ENCODE results near the gene RBM17.
"Not testable (repeated sequence)": the region's sequence is repeated elsewhere in the genome, so short reads cannot be mapped to it uniquely, and the experiment has no call there.

The RBM17 gene

DNA sequence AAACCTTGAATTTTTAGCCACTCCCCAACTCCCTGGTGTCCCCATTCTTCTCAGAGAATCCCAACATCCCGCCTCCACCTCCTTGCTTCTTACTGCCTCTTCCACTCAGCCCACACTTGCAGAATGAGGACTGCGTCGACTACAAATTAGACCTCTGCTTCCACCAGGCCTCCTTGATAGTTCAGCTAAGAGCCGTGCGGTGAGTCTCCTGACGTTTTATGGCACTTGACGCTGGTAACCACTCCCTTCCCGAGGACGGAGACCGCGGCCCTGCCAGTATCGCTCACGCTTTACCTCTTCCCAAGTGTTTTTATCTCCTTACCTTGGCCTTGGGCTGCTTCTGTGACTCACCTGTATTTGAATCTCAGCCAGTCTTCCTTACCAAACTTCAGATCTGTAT is 31.1 kb downstream of the RBM17 start:
- no peaks in the 10 kb centered on the region for H3K4me1 ChIP-seq (ENCODE audit: control insufficient read depth, insufficient read depth, low read length, poor library complexity, severe bottlenecking)
- no peak overlapping the region for H3K27ac ChIP-seq (ENCODE audit: insufficient read depth, low read length, poor library complexity, severe bottlenecking)
- peaks cover 6% of the 10 kb centered on the region for H3K36me3 ChIP-seq (ENCODE audit: control insufficient read depth, insufficient read depth, low read length)
- no peaks in the 10 kb centered on the region for H3K9me3 ChIP-seq (ENCODE audit: control insufficient read depth, low read length)
- no peak overlapping the region for H3K4me3 ChIP-seq (ENCODE audit: insufficient read depth, low read depth, low read length, poor library complexity, severe bottlenecking)
- DNase-seq = no peak
- no peaks in the 10 kb centered on the region for H3K27me3 ChIP-seq (replicated peaks; ENCODE audit: control insufficient read depth, insufficient read depth, low read length, poor library complexity, severe bottlenecking)

DNA sequence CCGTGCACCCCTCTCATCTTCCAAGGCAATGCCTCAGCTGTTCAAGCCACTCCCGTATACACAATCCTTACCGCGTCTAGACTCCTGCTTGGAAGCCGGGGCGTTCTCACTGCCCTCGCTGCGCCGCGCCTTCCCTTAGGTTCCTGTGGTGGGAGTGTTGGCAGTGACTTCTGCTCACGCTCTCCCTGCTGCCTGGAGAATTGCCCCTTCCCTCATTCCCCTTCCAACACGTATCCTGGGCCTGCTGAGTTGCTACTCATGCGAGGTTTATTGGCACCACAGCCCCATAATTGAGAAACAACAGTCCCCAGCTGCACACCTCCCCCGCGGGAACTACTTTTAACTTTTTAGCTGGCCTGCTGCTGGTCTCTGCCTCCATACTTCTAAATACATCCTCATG is 31.9 kb downstream of the RBM17 start:
- Histone ChIP-seq H3K4me3 (ENCODE audit: insufficient read depth, low read depth, low read length, poor library complexity, severe bottlenecking) (no peak overlapping the region), H3K36me3 (ENCODE audit: control insufficient read depth, insufficient read depth, low read length) (no peaks in the 10 kb centered on the region), H3K27me3 (replicated peaks; ENCODE audit: control insufficient read depth, insufficient read depth, low read length, poor library complexity, severe bottlenecking) (no peaks in the 10 kb centered on the region), H3K9me3 (ENCODE audit: control insufficient read depth, low read length) (no peaks in the 10 kb centered on the region), H3K27ac (ENCODE audit: insufficient read depth, low read length, poor library complexity, severe bottlenecking) (no peak overlapping the region), H3K4me1 (ENCODE audit: control insufficient read depth, insufficient read depth, low read length, poor library complexity, severe bottlenecking) (no peaks in the 10 kb centered on the region)
- no peak for DNase-seq

DNA sequence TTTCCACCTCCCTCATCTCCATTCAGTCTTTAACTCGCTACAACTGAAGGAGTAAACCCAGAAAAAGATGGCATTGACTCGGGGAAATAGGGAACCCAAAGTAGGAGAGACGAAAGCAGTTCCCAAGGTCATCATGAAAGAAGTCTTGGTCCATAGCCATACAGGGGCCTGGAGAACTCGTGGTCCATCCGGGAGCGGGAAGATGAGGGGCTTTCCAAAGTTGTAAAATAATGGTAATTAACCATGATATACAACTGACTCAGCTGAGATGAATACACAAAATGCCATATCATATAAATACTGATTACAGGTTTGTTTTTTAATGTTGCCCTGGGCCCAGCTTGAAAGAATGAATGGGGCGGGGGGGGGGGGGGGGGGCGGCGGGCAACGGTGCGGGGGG is 32.3 kb downstream of the RBM17 start:
- no peak overlapping the region for H3K27ac ChIP-seq (ENCODE audit: insufficient read depth, low read length, poor library complexity, severe bottlenecking)
- H3K4me1 ChIP-seq (ENCODE audit: control insufficient read depth, insufficient read depth, low read length, poor library complexity, severe bottlenecking) = no peaks in the 10 kb centered on the region
- H3K4me3 ChIP-seq (ENCODE audit: insufficient read depth, low read depth, low read length, poor library complexity, severe bottlenecking) = no peak overlapping the region

DNA sequence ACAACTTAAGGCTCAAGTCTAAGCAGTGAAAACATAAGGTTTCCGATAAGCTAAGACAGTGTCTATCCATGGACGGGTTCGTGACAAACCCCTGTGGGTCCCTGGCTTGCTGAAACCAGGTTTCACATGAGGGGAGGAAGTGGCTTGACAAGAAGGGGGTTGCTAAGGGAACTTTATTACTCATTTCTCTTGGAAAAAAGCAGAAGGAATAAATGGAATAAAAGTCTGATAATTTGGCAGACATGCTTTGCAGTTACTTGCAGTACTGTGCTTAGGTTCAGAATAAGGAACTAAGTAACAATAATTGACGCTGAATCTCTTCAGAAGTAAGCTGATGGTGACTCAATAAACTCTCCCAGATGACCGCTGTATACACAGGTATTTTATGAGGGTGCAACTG is 34.7 kb downstream of the RBM17 start:
- Histone ChIP-seq H3K27me3 (replicated peaks; ENCODE audit: control insufficient read depth, insufficient read depth, low read length, poor library complexity, severe bottlenecking) (no peaks in the 10 kb centered on the region), H3K27ac (ENCODE audit: insufficient read depth, low read length, poor library complexity, severe bottlenecking) (no peak overlapping the region), H3K36me3 (ENCODE audit: control insufficient read depth, insufficient read depth, low read length) (no peaks in the 10 kb centered on the region), H3K4me3 (ENCODE audit: insufficient read depth, low read depth, low read length, poor library complexity, severe bottlenecking) (no peak overlapping the region), H3K9me3 (ENCODE audit: control insufficient read depth, low read length) (no peaks in the 10 kb centered on the region), H3K4me1 (ENCODE audit: control insufficient read depth, insufficient read depth, low read length, poor library complexity, severe bottlenecking) (no peaks in the 10 kb centered on the region)
- no peak for DNase-seq

More for the DNA sequence above, 32.3 kb downstream of the RBM17 start:
- H3K9me3 ChIP-seq (ENCODE audit: control insufficient read depth, low read length) = no peaks in the 10 kb centered on the region
- no peaks in the 10 kb centered on the region for H3K36me3 ChIP-seq (ENCODE audit: control insufficient read depth, insufficient read depth, low read length)
- H3K27me3 ChIP-seq (replicated peaks; ENCODE audit: control insufficient read depth, insufficient read depth, low read length, poor library complexity, severe bottlenecking) = no peaks in the 10 kb centered on the region
- DNase-seq = no peak

DNA sequence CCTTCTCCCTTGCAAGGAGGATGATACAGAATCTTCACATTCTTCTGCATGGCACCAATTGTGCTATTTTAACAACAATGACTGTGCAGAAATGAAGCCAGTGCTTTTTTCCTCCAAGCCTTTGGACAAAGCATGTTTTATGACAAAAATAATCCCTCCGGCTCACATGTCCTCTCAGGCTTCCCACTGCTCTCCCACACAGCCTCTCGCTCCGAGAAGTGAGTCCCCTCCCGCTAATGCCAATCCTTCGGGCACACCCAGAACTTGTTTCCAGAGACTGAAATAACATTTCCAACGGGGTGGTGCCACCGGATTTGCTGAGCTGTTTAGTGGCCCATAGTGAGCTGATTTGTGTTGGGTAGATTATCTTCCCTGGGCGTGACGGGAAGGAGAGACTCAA is 35.8 kb downstream of the RBM17 start:
- H3K4me1 ChIP-seq (ENCODE audit: control insufficient read depth, insufficient read depth, low read length, poor library complexity, severe bottlenecking) = peaks cover 2% of the 10 kb centered on the region
- DNase-seq = no peak
- no peak overlapping the region for H3K27ac ChIP-seq (ENCODE audit: insufficient read depth, low read length, poor library complexity, severe bottlenecking)
- no peaks in the 10 kb centered on the region for H3K27me3 ChIP-seq (replicated peaks; ENCODE audit: control insufficient read depth, insufficient read depth, low read length, poor library complexity, severe bottlenecking)
- H3K36me3 ChIP-seq (ENCODE audit: control insufficient read depth, insufficient read depth, low read length) = no peaks in the 10 kb centered on the region
- no peaks in the 10 kb centered on the region for H3K9me3 ChIP-seq (ENCODE audit: control insufficient read depth, low read length)
- no peak overlapping the region for H3K4me3 ChIP-seq (ENCODE audit: insufficient read depth, low read depth, low read length, poor library complexity, severe bottlenecking)

DNA sequence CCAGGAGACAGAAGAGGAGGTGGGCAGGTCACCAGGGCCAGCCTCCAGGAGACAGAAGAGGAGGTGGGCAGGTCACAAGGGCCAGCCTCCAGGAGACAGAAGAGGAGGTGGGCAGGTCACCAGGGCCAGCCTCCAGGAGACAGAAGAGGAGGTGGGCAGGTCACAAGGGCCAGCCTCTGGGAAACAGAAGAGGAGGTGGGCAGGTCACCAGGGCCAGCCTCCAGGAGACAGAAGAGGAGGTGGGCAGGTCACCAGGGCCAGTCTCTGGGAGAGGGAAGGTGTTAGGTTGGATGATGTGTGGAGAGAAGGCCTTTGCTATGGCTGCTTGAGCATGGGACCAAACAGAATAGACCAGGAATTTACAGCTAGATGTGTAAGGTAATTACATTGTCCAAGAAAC is 38.6 kb downstream of the RBM17 start:
- not testable (repeated sequence) for DNase-seq; H3K27me3 ChIP-seq (replicated peaks; ENCODE audit: control insufficient read depth, insufficient read depth, low read length, poor library complexity, severe bottlenecking); H3K36me3 ChIP-seq (ENCODE audit: control insufficient read depth, insufficient read depth, low read length); H3K4me3 ChIP-seq (ENCODE audit: insufficient read depth, low read depth, low read length, poor library complexity, severe bottlenecking); H3K27ac ChIP-seq (ENCODE audit: insufficient read depth, low read length, poor library complexity, severe bottlenecking); H3K9me3 ChIP-seq (ENCODE audit: control insufficient read depth, low read length)
- H3K4me1 ChIP-seq (ENCODE audit: control insufficient read depth, insufficient read depth, low read length, poor library complexity, severe bottlenecking) = peaks cover 12% of the 10 kb centered on the region

DNA sequence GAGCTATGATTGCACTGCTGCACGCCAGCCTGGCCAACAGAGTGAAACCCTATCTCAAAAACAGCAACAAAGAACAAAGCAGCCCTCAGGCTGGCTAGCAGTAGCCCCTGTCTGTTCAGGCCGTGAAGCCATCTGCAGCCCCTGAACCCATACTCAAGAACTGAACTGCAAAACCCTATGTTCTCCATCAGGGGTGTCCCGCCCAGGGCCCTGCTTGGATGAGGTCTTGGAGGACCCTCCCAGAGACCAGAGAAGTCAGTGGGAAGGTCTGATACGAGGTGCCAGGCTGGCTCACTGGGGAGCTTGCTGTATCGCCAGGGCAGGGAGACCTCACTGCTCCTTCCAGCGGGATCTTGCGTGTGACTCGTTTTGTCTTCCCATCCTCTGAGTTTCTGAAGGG is 39.3 kb downstream of the RBM17 start:
- H3K36me3 ChIP-seq (ENCODE audit: control insufficient read depth, insufficient read depth, low read length) = no peaks in the 10 kb centered on the region
- no peaks in the 10 kb centered on the region for H3K27me3 ChIP-seq (replicated peaks; ENCODE audit: control insufficient read depth, insufficient read depth, low read length, poor library complexity, severe bottlenecking)
- H3K27ac ChIP-seq (ENCODE audit: insufficient read depth, low read length, poor library complexity, severe bottlenecking) = no peak overlapping the region
- peaks cover 12% of the 10 kb centered on the region for H3K4me1 ChIP-seq (ENCODE audit: control insufficient read depth, insufficient read depth, low read length, poor library complexity, severe bottlenecking)
- no peaks in the 10 kb centered on the region for H3K9me3 ChIP-seq (ENCODE audit: control insufficient read depth, low read length)
- DNase-seq = no peak
- no peak overlapping the region for H3K4me3 ChIP-seq (ENCODE audit: insufficient read depth, low read depth, low read length, poor library complexity, severe bottlenecking)

DNA sequence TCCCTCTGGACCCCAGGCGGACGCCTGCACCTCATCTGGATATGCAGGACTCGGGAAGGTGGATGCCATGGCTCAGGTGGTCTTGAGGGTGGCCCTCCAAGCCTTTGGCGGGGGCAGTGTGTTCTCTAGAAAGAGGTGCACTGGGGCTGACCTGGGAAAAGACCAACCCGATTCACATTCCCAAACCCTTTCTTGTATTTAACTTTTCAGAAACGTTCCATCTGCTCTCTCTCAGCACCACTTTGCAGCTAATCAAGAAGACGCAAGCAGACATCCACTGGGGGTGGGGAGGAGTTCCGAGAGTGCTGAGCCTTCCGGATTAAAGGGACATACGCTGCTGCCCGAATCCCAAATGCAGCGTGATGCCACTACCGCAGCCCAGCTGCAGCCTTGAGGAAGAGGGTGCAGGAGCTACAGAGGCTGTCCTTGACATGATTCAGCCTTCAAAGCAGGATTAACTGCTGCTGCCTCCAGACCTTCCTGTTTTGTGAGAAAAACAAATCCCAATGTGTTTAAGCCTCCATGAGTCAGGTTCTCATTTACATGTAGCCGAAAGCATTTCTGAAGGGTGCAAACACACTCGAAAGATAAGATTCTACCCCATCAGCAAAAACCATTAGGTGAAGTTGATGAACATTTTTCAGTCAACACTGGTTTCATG is 39.9 kb downstream of the RBM17 start:
- no peak for DNase-seq
- H3K36me3 ChIP-seq (ENCODE audit: control insufficient read depth, insufficient read depth, low read length) = no peaks in the 10 kb centered on the region
- H3K27ac ChIP-seq (ENCODE audit: insufficient read depth, low read length, poor library complexity, severe bottlenecking) = no peak overlapping the region
- H3K4me1 ChIP-seq (ENCODE audit: control insufficient read depth, insufficient read depth, low read length, poor library complexity, severe bottlenecking) = peaks cover 12% of the 10 kb centered on the region
- H3K4me3 ChIP-seq (ENCODE audit: insufficient read depth, low read depth, low read length, poor library complexity, severe bottlenecking) = no peak overlapping the region
- no peaks in the 10 kb centered on the region for H3K9me3 ChIP-seq (ENCODE audit: control insufficient read depth, low read length)
- H3K27me3 ChIP-seq (replicated peaks; ENCODE audit: control insufficient read depth, insufficient read depth, low read length, poor library complexity, severe bottlenecking) = no peaks in the 10 kb centered on the region

DNA sequence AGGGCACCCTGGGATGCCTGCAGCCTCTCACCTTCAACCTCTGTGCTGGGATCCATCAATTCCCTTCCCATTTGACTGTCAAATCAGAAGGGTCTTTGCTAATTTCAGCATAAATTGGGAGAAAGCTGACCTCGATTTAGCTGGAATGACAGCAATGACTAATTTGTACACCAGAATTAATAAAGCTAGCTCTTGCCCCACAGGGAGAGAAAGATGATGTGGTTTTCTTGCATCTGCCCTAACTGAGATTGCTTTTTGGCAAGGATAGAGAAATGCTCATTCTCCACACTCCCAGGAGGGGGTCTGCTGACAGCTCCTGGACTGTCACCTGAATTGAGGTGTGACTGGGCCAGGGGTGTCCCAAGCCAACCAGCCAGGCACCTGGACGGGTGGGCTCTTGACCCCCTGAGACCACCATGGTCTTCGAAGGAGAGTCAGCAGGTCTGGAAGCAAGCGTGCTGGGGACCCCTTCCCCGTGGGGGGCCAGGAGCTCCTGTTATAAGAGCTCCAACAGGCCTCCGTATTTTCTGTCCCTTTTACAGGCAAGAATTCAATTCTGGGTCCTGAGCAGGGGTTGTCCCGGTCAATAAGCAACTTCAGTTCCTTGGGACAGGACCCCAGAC is 42.1 kb downstream of the RBM17 start:
- H3K36me3 ChIP-seq (ENCODE audit: control insufficient read depth, insufficient read depth, low read length) = no peaks in the 10 kb centered on the region
- no peak for DNase-seq
- H3K27me3 ChIP-seq (replicated peaks; ENCODE audit: control insufficient read depth, insufficient read depth, low read length, poor library complexity, severe bottlenecking) = no peaks in the 10 kb centered on the region
- peaks cover 27% of the 10 kb centered on the region for H3K4me1 ChIP-seq (ENCODE audit: control insufficient read depth, insufficient read depth, low read length, poor library complexity, severe bottlenecking)
- H3K4me3 ChIP-seq (ENCODE audit: insufficient read depth, low read depth, low read length, poor library complexity, severe bottlenecking) = no peak overlapping the region
- H3K9me3 ChIP-seq (ENCODE audit: control insufficient read depth, low read length) = no peaks in the 10 kb centered on the region
- no peak overlapping the region for H3K27ac ChIP-seq (ENCODE audit: insufficient read depth, low read length, poor library complexity, severe bottlenecking)

DNA sequence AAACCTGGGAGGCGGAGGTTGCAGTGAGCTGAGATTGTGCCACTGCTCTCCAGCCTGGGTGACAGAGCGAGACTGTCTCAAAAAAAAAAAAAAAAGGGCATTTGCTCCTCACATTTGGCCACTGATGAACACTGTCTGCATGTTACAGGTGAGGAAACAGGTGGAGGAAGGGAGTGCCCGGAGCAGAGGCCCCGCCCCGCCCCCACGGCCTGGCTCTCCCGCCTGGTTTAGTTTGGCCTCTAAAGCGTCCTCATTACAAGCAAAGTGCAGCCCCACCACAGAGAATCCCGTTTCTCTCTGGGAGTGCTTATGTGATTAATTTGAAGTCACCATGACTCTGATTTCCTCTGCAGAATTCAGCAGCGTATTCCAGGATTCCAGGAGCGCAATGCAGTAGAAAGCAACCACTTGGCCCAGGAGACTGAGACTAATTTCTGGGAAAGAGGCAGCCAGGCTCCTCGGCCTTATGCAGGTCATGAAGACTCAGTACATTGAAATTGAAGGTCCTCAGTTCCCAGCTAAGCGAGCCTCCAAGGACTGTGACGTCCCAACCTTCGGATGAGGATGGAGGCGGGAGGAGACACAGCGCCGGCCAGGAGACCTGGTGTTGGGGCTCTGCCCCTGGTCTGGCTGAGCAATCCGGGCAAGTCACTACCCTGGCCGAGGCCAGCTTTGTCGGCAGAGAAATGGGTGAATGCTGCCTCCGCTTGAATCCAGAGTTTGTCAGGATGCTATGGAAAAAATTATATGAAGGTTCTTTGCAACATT is 44.7 kb downstream of the RBM17 start:
- Histone ChIP-seq H3K27ac (ENCODE audit: insufficient read depth, low read length, poor library complexity, severe bottlenecking) (no peak overlapping the region), H3K4me3 (ENCODE audit: insufficient read depth, low read depth, low read length, poor library complexity, severe bottlenecking) (no peak overlapping the region), H3K36me3 (ENCODE audit: control insufficient read depth, insufficient read depth, low read length) (no peaks in the 10 kb centered on the region), H3K4me1 (ENCODE audit: control insufficient read depth, insufficient read depth, low read length, poor library complexity, severe bottlenecking) (peaks cover 37% of the 10 kb centered on the region), H3K9me3 (ENCODE audit: control insufficient read depth, low read length) (no peaks in the 10 kb centered on the region), H3K27me3 (replicated peaks; ENCODE audit: control insufficient read depth, insufficient read depth, low read length, poor library complexity, severe bottlenecking) (no peaks in the 10 kb centered on the region)
- DNase-seq = no peak

Measured in effector memory CD4-positive, alpha-beta T cell (primary cell).